WTC11 (cell line): ENCODE data around the gene NAV2. TPM values are rescaled to one million over a fixed set of nuclear protein-coding genes. Genes with fewer than 3 reads are reported as not detected.
A peak's percentile ranks its signal among the peaks of the same experiment; 100 is the strongest.
"Not testable (repeated sequence)": the region's sequence is repeated elsewhere in the genome, so short reads cannot be mapped to it uniquely, and the experiment has no call there.

Experiments
- ATAC-seq: fragments of 200-7000 bp; cut with Tn5 transposase; 2 replicates; pipeline ENCODE4 v1.10.0; 2021; ENCODE audit warnings: mild to moderate bottlenecking, moderate library complexity
- CTCF ChIA-PET: fragments of 300-600 bp; sonication (Branson Sonifier 250); formaldehyde crosslinking; loops from one replicate; lab custom pipeline; 2021; ENCODE audit warnings: antibody characterized with exemption; lab: Charles Lee
- POLR2A ChIA-PET: fragments of 350-600 bp; sonication (Branson Sonifier 250); formaldehyde crosslinking; loops from one replicate; lab custom pipeline; 2021; ENCODE audit warnings: antibody characterized with exemption; lab: Charles Lee
- DNase-seq: peaks from one replicate; pipeline ENCODE4 v3.0.0; 2021; ENCODE audit warnings: low spot score
- H3K27ac Mint-ChIP-seq: 2 replicates; pipeline ENCODE4 v1.8.0; 2021; ENCODE audit warnings: mixed read lengths
- H3K27me3 Mint-ChIP-seq: 2 replicates; pipeline ENCODE4 v1.8.0; 2021; ENCODE audit warnings: low read depth, mild to moderate bottlenecking, moderate library complexity, mixed read lengths
- H3K36me3 Mint-ChIP-seq: 2 replicates; pipeline ENCODE4 v1.8.0; 2021; ENCODE audit warnings: mixed read lengths
- H3K4me1 Mint-ChIP-seq: 2 replicates; pipeline ENCODE4 v1.8.0; 2022; ENCODE audit warnings: mixed read lengths
- H3K4me3 Mint-ChIP-seq: 2 replicates; pipeline ENCODE4 v1.8.0; 2021; ENCODE audit warnings: mild to moderate bottlenecking, moderate library complexity, mixed read lengths
- H3K9me3 Mint-ChIP-seq: 2 replicates; pipeline ENCODE4 v1.8.0; 2021; ENCODE audit warnings: mixed read lengths
- ATF6 ChIP-seq: sonication (generic); formaldehyde crosslinking; IDR thresholded peaks from 2 replicates; pipeline ENCODE4 v1.8.1; 2023; ENCODE audit warnings: mild to moderate bottlenecking, missing genetic modification reagents
- CTCF ChIP-seq: fragments of 200-600 bp; IDR thresholded peaks from 2 replicates; pipeline ENCODE4 v1.8.0; 2022; ENCODE audit warnings: antibody characterized with exemption
- FOXK1 ChIP-seq: sonication (generic); formaldehyde crosslinking; IDR thresholded peaks from 2 replicates; pipeline ENCODE4 v1.8.0; 2022; ENCODE audit warnings: mild to moderate bottlenecking, moderate library complexity, missing genetic modification reagents
- IRF2 ChIP-seq: sonication (generic); formaldehyde crosslinking; IDR thresholded peaks from 2 replicates; pipeline ENCODE4 v1.8.0; 2022; ENCODE audit warnings: low read depth, missing genetic modification reagents, borderline replicate concordance
- JAZF1 ChIP-seq: fragments of 250-450 bp; sonication (Bioruptor Pico); IDR thresholded peaks from 2 replicates; pipeline ENCODE4 v1.9.0; 2021; ENCODE audit warnings: moderate library complexity, mild to moderate bottlenecking, inconsistent platforms
- NR2C2 ChIP-seq: sonication (generic); formaldehyde crosslinking; IDR thresholded peaks from 2 replicates; pipeline ENCODE4 v1.8.0; 2022; ENCODE audit warnings: mild to moderate bottlenecking, missing genetic modification reagents
- SP1 ChIP-seq: sonication (generic); formaldehyde crosslinking; conservative IDR thresholded peaks from 2 replicates; pipeline ENCODE4 v1.8.1; 2022; ENCODE audit warnings: missing genetic modification reagents
- TCF7 ChIP-seq: sonication (generic); formaldehyde crosslinking; IDR thresholded peaks from 2 replicates; pipeline ENCODE4 v1.8.0; 2022; ENCODE audit warnings: mild to moderate bottlenecking, low read depth, missing genetic modification reagents, moderate library complexity
- USF1 ChIP-seq: sonication (generic); formaldehyde crosslinking; IDR thresholded peaks from 2 replicates; pipeline ENCODE4 v1.8.0; 2022; ENCODE audit warnings: mild to moderate bottlenecking, missing genetic modification reagents
- ZNF121 ChIP-seq: sonication (generic); formaldehyde crosslinking; IDR thresholded peaks from 2 replicates; pipeline ENCODE4 v1.8.0; 2023; ENCODE audit warnings: missing genetic modification reagents
- ZNF263 ChIP-seq: sonication (generic); formaldehyde crosslinking; IDR thresholded peaks from 2 replicates; pipeline ENCODE4 v1.8.1; 2022; ENCODE audit warnings: low read depth, mild to moderate bottlenecking, moderate library complexity, missing genetic modification reagents
- ZNF281 ChIP-seq: sonication (generic); formaldehyde crosslinking; IDR thresholded peaks from 2 replicates; pipeline ENCODE4 v1.8.0; 2023; ENCODE audit warnings: mild to moderate bottlenecking, missing genetic modification reagents
- total RNA-seq: library from RNA; stranded (reverse); gene quantifications from 3 replicates; pipeline ENCODE4 v1.2.3, GENCODE V29; 2021

The NAV2 gene
- total RNA-seq, 1 experiment from 2014 or later, result 42.8 TPM

GRCh38 chr11:20003351-20003750, 290.7 kb downstream of the NAV2 start (continued):
- TF ChIP-seq IRF2 (CRISPR knock-in tag), result no peak
- TF ChIP-seq ATF6 (CRISPR knock-in tag), result no peak
- no peak for TF ChIP-seq ZNF263 (CRISPR knock-in tag)
- no peak for TF ChIP-seq CTCF
- TF ChIP-seq FOXK1 (CRISPR knock-in tag), result no peak
- no peak for TF ChIP-seq TCF7 (CRISPR knock-in tag)

- H3K4me1 Mint-ChIP-seq, result peaks cover 42% of the 10 kb centered on the region
These were observed 292.2 kb downstream of the NAV2 start for GRCh38 chr11:20004866-20005265.

GRCh38 chr11:20005747-20006146, 293.1 kb downstream of the NAV2 start:
- TF ChIP-seq SP1 (CRISPR knock-in tag), result no peak
- no peak for TF ChIP-seq USF1
- no peak for TF ChIP-seq JAZF1 (CRISPR knock-in tag)
- Mint-ChIP-seq H3K4me3 (no peak overlapping the region), H3K27ac (no peak overlapping the region), H3K4me1 (peaks cover 35% of the 10 kb centered on the region), H3K36me3 (no peaks in the 10 kb centered on the region), H3K27me3 (peaks cover 31% of the 10 kb centered on the region), H3K9me3 (no peaks in the 10 kb centered on the region)
- CTCF ChIA-PET, result no interaction called here
- ATAC-seq (no peak), DNase-seq (no peak)
- POLR2A ChIA-PET, result no interaction called here

More at GRCh38 chr11:20004866-20005265, 292.2 kb downstream of the NAV2 start:
- H3K27me3 Mint-ChIP-seq, result peaks cover 37% of the 10 kb centered on the region
- no peak for TF ChIP-seq IRF2 (CRISPR knock-in tag)
- TF ChIP-seq NR2C2, result no peak
- TF ChIP-seq ZNF281 (CRISPR knock-in tag), result no peak
- TF ChIP-seq, all 79 proteins: peak for 0
- H3K4me3 Mint-ChIP-seq, result no peak overlapping the region
- H3K27ac Mint-ChIP-seq, result no peak overlapping the region
- ATAC-seq, result no peak
- H3K9me3 Mint-ChIP-seq, result no peaks in the 10 kb centered on the region
- H3K36me3 Mint-ChIP-seq, result no peaks in the 10 kb centered on the region
- ChIA-PET POLR2A (no interaction called here), CTCF (no interaction called here)
- DNase-seq, result no peak

GRCh38 chr11:20006618-20007017, 294.0 kb downstream of the NAV2 start:
- H3K4me3 Mint-ChIP-seq, H3K27ac Mint-ChIP-seq: not testable (repeated sequence)

More at GRCh38 chr11:20006618-20007017, 294.0 kb downstream of the NAV2 start:
- CTCF ChIA-PET, DNase-seq: not testable (repeated sequence)
- peaks cover 26% of the 10 kb centered on the region for H3K4me1 Mint-ChIP-seq
- peak; percentile 65; the same call in 1 of the 2 replicates for TF ChIP-seq ZNF121 (CRISPR knock-in tag)
- TF ChIP-seq, all 79 proteins: peak for 1; not testable (repeated sequence) for 78
- POLR2A ChIA-PET, H3K9me3 Mint-ChIP-seq, ATAC-seq, H3K36me3 Mint-ChIP-seq: not testable (repeated sequence)
- H3K27me3 Mint-ChIP-seq, result peaks cover 22% of the 10 kb centered on the region
